GM12878 (cell line): Measurements from ENCODE around the gene USH2A. TPM values are rescaled to one million over a fixed set of nuclear protein-coding genes. Genes with fewer than 3 reads are reported as not detected.

Experiments
- ATAC-seq: fragments of 200-7000 bp; cut with Tn5 transposase; 3 replicates; pipeline ENCODE4 v1.9.1; 2020; ENCODE audit warnings: mild to moderate bottlenecking, moderate library complexity
- BruUV-seq: library from RNA; stranded (reverse); fragments of 400-500 nt; replicated peaks from 2 replicates; lab custom pipeline; 2021; lab: Mats Ljungman, UMichigan
- CTCF ChIA-PET: fragments of 300-600 bp; sonication (Branson Sonifier 250); formaldehyde crosslinking; extraction: SDS; loops from one replicate; lab custom pipeline; 2021; ENCODE audit warnings: inconsistent platforms; lab: Yijun Ruan, JAX
- POLR2A ChIA-PET: fragments of 350-600 bp; formaldehyde crosslinking; extraction: SDS; loops from one replicate; lab custom pipeline; 2021; ENCODE audit warnings: inconsistent platforms; lab: Charles Lee
- RAD21 ChIA-PET: fragments of 300-600 bp; sonication (Branson Sonifier 250); formaldehyde crosslinking; loops from one replicate; lab custom pipeline; 2023; ENCODE audit warnings: antibody characterized with exemption; ENCODE audit not compliant: unreplicated experiment; lab: Charles Lee
- SMC1A ChIA-PET: fragments of 300-600 bp; sonication (Branson Sonifier 250); formaldehyde crosslinking; loops from one replicate; lab custom pipeline; 2023; ENCODE audit not compliant: unreplicated experiment, uncharacterized antibody; lab: Charles Lee
- DNase-seq: peaks from one replicate; pipeline ENCODE4 v3.0.0-alpha.2; 2011; ENCODE audit warnings: low read depth, low spot score
- FAIRE-seq: peaks from 3 replicates; lab custom pipeline; 2011; peaks lifted over from hg19 to GRCh38; lab: Jason Lieb, UNC
- H2AFZ ChIP-seq: 2 replicates; pipeline ENCODE4 v1.6.0; 2011; ENCODE audit warnings: low read depth, low read length, control low read depth; ENCODE audit not compliant: control insufficient read depth
- H3K27ac ChIP-seq: 2 replicates; pipeline ENCODE4 v1.5.1; 2011; ENCODE audit warnings: control low read depth; ENCODE audit not compliant: control insufficient read depth, insufficient read depth
- H3K27me3 ChIP-seq, 2 experiments: replicated peaks in 1 of 2; 2 replicates each; pipeline versions ENCODE4 v1.6.0 to v1.6.1; 2011; ENCODE audit warnings: low read length in 1 of 2; ENCODE audit not compliant: control insufficient read depth in 2 of 2, insufficient read depth in 2 of 2
- H3K36me3 ChIP-seq, 2 experiments: 2 replicates each; pipeline ENCODE4 v1.5.1; 2011; ENCODE audit warnings: low read length in 1 of 2; ENCODE audit not compliant: control insufficient read depth in 2 of 2, insufficient read depth in 2 of 2
- H3K4me1 ChIP-seq: 2 replicates; pipeline ENCODE4 v1.6.1; 2011; ENCODE audit warnings: mild to moderate bottlenecking, low read length, moderate library complexity, mixed read lengths; ENCODE audit not compliant: control insufficient read depth, insufficient read depth
- H3K4me2 ChIP-seq: 2 replicates; pipeline ENCODE4 v1.6.0; 2011; ENCODE audit warnings: control low read depth; ENCODE audit not compliant: control insufficient read depth, insufficient read depth
- H3K4me3 ChIP-seq: fragments of 200-600 bp; sonication (generic); 2 replicates; pipeline ENCODE4 v1.5.1; 2016
- H3K79me2 ChIP-seq: 2 replicates; pipeline ENCODE4 v1.6.0; 2011; ENCODE audit warnings: low read length; ENCODE audit not compliant: control insufficient read depth, insufficient read depth
- H3K9ac ChIP-seq: 2 replicates; pipeline ENCODE4 v1.8.0; 2011; ENCODE audit warnings: low read length, control low read depth, mixed read lengths; ENCODE audit not compliant: control insufficient read depth, insufficient read depth
- H3K9me3 ChIP-seq: replicated peaks from 3 replicates; pipeline ENCODE4 v1.5.1; 2011; ENCODE audit warnings: mild to moderate bottlenecking, low read length; ENCODE audit not compliant: control insufficient read depth, insufficient read depth
- H4K20me1 ChIP-seq: 2 replicates; pipeline ENCODE4 v1.6.0; 2011; ENCODE audit not compliant: control insufficient read depth, insufficient read depth
- BHLHE40 ChIP-seq, 2 experiments: fragments of 450-650 bp in 1 of 2; IDR thresholded peaks; 2 replicates each; pipeline ENCODE4 v1.6.1; 2011 to 2017; ENCODE audit warnings: low read depth in 2 of 2, borderline replicate concordance in 1 of 2, improper control_type of control experiment in 1 of 2, low read length in 1 of 2, mild to moderate bottlenecking in 1 of 2
- EP300 ChIP-seq, 2 experiments: fragments of 150-350 bp in 1 of 2; IDR thresholded peaks; 2 replicates each; pipeline ENCODE4 v1.6.1; 2011 to 2012; ENCODE audit warnings: low read depth in 2 of 2, low read length in 2 of 2, borderline replicate concordance in 1 of 2, improper control_type of control experiment in 1 of 2, inconsistent platforms in 1 of 2; ENCODE audit not compliant: control insufficient read depth in 1 of 2
- IRF3 ChIP-seq: fragments of 450-650 bp; IDR thresholded peaks from 2 replicates; pipeline ENCODE4 v1.6.1; 2014; ENCODE audit warnings: mild to moderate bottlenecking
- KAT2A ChIP-seq: conservative IDR thresholded peaks from 2 replicates; pipeline ENCODE4 v1.6.1; 2011; ENCODE audit warnings: low read depth, low read length; ENCODE audit not compliant: control insufficient read depth
- MTA3 ChIP-seq: IDR thresholded peaks from 2 replicates; pipeline ENCODE4 v1.6.1; 2012; ENCODE audit warnings: low read length, inconsistent platforms, borderline replicate concordance
- MYC ChIP-seq: IDR thresholded peaks from 2 replicates; pipeline ENCODE4 v1.6.1; 2011; ENCODE audit warnings: mild to moderate bottlenecking, low read length, moderate library complexity, inconsistent platforms; ENCODE audit not compliant: insufficient read depth, insufficient replicate concordance, insufficient read length, severe bottlenecking
- NFYB ChIP-seq: IDR thresholded peaks from 2 replicates; pipeline ENCODE4 v1.6.1; 2011; ENCODE audit warnings: low read depth, mild to moderate bottlenecking, low read length, improper control_type of control experiment, moderate library complexity; ENCODE audit not compliant: insufficient read depth
- POLR2AphosphoS2 ChIP-seq: IDR thresholded peaks from 2 replicates; pipeline ENCODE4 v1.6.1; 2011; ENCODE audit warnings: low read depth, mild to moderate bottlenecking, low read length, improper control_type of control experiment, moderate library complexity
- RAD21 ChIP-seq: IDR thresholded peaks from 2 replicates; pipeline ENCODE4 v1.6.1; 2011; ENCODE audit warnings: mild to moderate bottlenecking, low read depth, low read length, moderate library complexity; ENCODE audit not compliant: insufficient read depth
- SMAD5 ChIP-seq: IDR thresholded peaks from 2 replicates; pipeline ENCODE4 v1.6.1; 2016; ENCODE audit warnings: antibody characterized with exemption, low read depth
- STAT1 ChIP-seq: fragments of 450-650 bp; conservative IDR thresholded peaks from 2 replicates; pipeline ENCODE4 v1.6.1; 2014; ENCODE audit warnings: antibody characterized with exemption, mild to moderate bottlenecking
- ZBTB11 ChIP-seq: fragments of 450-650 bp; formaldehyde crosslinking; IDR thresholded peaks from 2 replicates; pipeline ENCODE4 v1.5.0; 2022; ENCODE audit warnings: mild to moderate bottlenecking, missing genetic modification characterization
- ZNF274 ChIP-seq: IDR thresholded peaks from one replicate; pipeline ENCODE4 v1.8.0; 2011; ENCODE audit not compliant: insufficient read length, insufficient read depth
- ZNF622 ChIP-seq: fragments of 450-650 bp; IDR thresholded peaks from 2 replicates; pipeline ENCODE4 v1.6.1; 2017; ENCODE audit warnings: mild to moderate bottlenecking, inconsistent platforms
- WGBS: methylation state at CpG from one replicate; pipeline ENCODE4 v1.1.6; 2016; ENCODE audit warnings: low lambda C conversion rate; ENCODE audit not compliant: insufficient replicate concordance, insufficient coverage; ENCODE audit errors: missing lambda C conversion rate; 5-methylcytosine and 5-hydroxymethylcytosine counted together
- in situ Hi-C: fragments of 300-500 bp; cut with MboI; formaldehyde crosslinking; loops from 9 replicates; pipeline ENCODE4 v1.14.3; 2018; ENCODE audit warnings: mixed read lengths
- intact Hi-C: fragments of 100-400 bp; cut with micrococcal nuclease; formaldehyde crosslinking; loops from one replicate; pipeline ENCODE4 v1.14.2; 2022; ENCODE audit not compliant: unreplicated experiment
- polyA plus RNA-seq, 11 experiments: library from polyadenylated mRNA; depleted of rRNA in 4 of 11; unstranded in 6 of 11; stranded (reverse) in 5 of 11; fragments of >200 nt; fragmentation: Nextera tagmentation in 4 of 11; fragmentation: Illumina TruSeq in 1 of 11; extraction: Ambion mirVana in 4 of 11; extraction: Trizol in 1 of 11; gene quantifications; 1 replicate in 1 of 11; 2 replicates in 10 of 11; pipeline versions ENCODE4 v1.2.1 to v1.2.3, GENCODE V29; 2011 to 2016; ENCODE audit warnings: inconsistent platforms in 2 of 11, missing spikeins in 2 of 11, low read depth in 1 of 11
- total RNA-seq, 4 experiments: library from RNA; depleted of rRNA in 3 of 4; stranded (reverse); fragments of >200 nt in 3 of 4; fragmentation: Illumina TruSeq in 1 of 4; extraction: Trizol in 1 of 4; gene quantifications; 2 replicates each; pipeline versions ENCODE4 v1.2.1 to v1.2.3, GENCODE V29; 2013 to 2021
- TF ChIP-seq, protein P1 (sequence below): fragments of 450-650 bp; IDR thresholded peaks from 2 replicates; pipeline ENCODE4 v1.6.1; 2018; ENCODE audit warnings: borderline replicate concordance, mild to moderate bottlenecking; ENCODE audit not compliant: partially characterized antibody
- TF ChIP-seq, protein P2 (sequence below): IDR thresholded peaks from 2 replicates; pipeline ENCODE4 v1.6.1; 2011; ENCODE audit warnings: low read depth, low read length, improper control_type of control experiment, borderline replicate concordance

Gene USH2A
- total and polyA plus RNA-seq, 10 of the 15 experiments (the other 5 are each of a cell fraction or from before 2014, with no cell fraction given) = under 0.01 to 0.20 (median 0.01) TPM; not detected in 2

GRCh38 chr1:216071262-216071661 is 352.0 kb downstream of the USH2A start:
- in situ Hi-C loops = no loop called here
- ChIA-PET SMC1A (interaction anchor here (0.7 to 1.0 kb wide), 3 partner anchors 9 to 238 kb away, joined by 3 read pairs; no protein-coding TSS in a partner anchor), POLR2A (no interaction called here), RAD21 (interaction anchor here (1.3 kb wide), 1 partner anchor 10 kb away, joined by 3 read pairs; no protein-coding TSS in a partner anchor), CTCF (interaction anchor here (0.7 to 1.6 kb wide), 4 partner anchors 9 to 41 kb away, joined by 3 read pairs; no protein-coding TSS in a partner anchor)
- Histone ChIP-seq H2AFZ (no peak overlapping the region), H4K20me1 (no peaks in the 10 kb centered on the region), H3K27ac (no peak overlapping the region), H3K4me1 (no peaks in the 10 kb centered on the region), H3K4me3 (no peak overlapping the region), H3K9me3 (no peaks in the 10 kb centered on the region), H3K79me2 (no peaks in the 10 kb centered on the region), H3K4me2 (no peak overlapping the region), H3K36me3 (no peaks in the 10 kb centered on the region), H3K27me3 (no peaks in the 10 kb centered on the region), H3K9ac (no peak overlapping the region)
- no peak for FAIRE-seq
- WGBS = 7% methylated on average over 3 of the region's 3 CpGs
- BruUV-seq = no TSS peak
- DNase-seq = no peak
- intact Hi-C loops = no loop called here
- ATAC-seq = no peak
- TF ChIP-seq MTA3 (no peak), POLR2AphosphoS2 (no peak), ZNF622 (no peak), SMAD5 (no peak), KAT2A (no peak), BHLHE40 (IDR thresholded peaks at IDR 0.05; ENCODE audit: borderline replicate concordance in 1 of 2, low read depth in 2 of 2, low read length in 1 of 2) (no peak), NFYB (no peak), EP300 (IDR thresholded peaks at IDR 0.05; ENCODE audit: borderline replicate concordance in 1 of 2, control insufficient read depth in 1 of 2, low read depth in 2 of 2, low read length in 2 of 2) (no peak), ZNF274 (no peak), MYC (no peak), IRF3 (no peak), RAD21 (no peak), STAT1 (no peak), ZBTB11 (CRISPR knock-in tag) (no peak)
- TF ChIP-seq, protein P1, sequence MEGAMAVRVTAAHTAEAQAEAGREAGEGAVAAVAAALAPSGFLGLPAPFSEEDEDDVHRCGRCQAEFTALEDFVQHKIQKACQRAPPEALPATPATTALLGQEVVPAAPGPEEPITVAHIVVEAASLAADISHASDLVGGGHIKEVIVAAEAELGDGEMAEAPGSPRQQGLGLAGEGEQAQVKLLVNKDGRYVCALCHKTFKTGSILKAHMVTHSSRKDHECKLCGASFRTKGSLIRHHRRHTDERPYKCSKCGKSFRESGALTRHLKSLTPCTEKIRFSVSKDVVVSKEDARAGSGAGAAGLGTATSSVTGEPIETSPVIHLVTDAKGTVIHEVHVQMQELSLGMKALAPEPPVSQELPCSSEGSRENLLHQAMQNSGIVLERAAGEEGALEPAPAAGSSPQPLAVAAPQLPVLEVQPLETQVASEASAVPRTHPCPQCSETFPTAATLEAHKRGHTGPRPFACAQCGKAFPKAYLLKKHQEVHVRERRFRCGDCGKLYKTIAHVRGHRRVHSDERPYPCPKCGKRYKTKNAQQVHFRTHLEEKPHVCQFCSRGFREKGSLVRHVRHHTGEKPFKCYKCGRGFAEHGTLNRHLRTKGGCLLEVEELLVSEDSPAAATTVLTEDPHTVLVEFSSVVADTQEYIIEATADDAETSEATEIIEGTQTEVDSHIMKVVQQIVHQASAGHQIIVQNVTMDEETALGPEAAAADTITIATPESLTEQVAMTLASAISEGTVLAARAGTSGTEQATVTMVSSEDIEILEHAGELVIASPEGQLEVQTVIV = no peak
- TF ChIP-seq, protein P2, sequence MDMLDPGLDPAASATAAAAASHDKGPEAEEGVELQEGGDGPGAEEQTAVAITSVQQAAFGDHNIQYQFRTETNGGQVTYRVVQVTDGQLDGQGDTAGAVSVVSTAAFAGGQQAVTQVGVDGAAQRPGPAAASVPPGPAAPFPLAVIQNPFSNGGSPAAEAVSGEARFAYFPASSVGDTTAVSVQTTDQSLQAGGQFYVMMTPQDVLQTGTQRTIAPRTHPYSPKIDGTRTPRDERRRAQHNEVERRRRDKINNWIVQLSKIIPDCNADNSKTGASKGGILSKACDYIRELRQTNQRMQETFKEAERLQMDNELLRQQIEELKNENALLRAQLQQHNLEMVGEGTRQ = no peak
